ENCODE measurements around the gene ASB3.

Gene ASB3

GRCh38 chr2:53631313-53632125, 155.2 kb downstream of the ASB3 start:
- no peak overlapping the region for H3K27ac ChIP-seq
- no peak for TF ChIP-seq CTCF (conservative IDR thresholded peaks at IDR 0.05)

- TF ChIP-seq CTCF (conservative IDR thresholded peaks at IDR 0.05), result no peak
These were observed 156.6 kb downstream of the ASB3 start for GRCh38 chr2:53630026-53630606.

GRCh38 chr2:53629501-53629900, 157.3 kb downstream of the ASB3 start:
- H3K27ac ChIP-seq, result no peak overlapping the region
- TF ChIP-seq CTCF (conservative IDR thresholded peaks at IDR 0.05), result no peak

More at GRCh38 chr2:53630026-53630606, 156.6 kb downstream of the ASB3 start:
- H3K27ac ChIP-seq, result no peak overlapping the region

- H3K27ac ChIP-seq, result no peak overlapping the region
- TF ChIP-seq CTCF (conservative IDR thresholded peaks at IDR 0.05), result no peak
These were observed 157.8 kb downstream of the ASB3 start for GRCh38 chr2:53629001-53629400.

- TF ChIP-seq CTCF (conservative IDR thresholded peaks at IDR 0.05), result no peak
- no peak overlapping the region for H3K27ac ChIP-seq
These were observed 164.6 kb downstream of the ASB3 start for GRCh38 chr2:53622141-53622540.

GRCh38 chr2:53620981-53621380, 165.8 kb downstream of the ASB3 start:
- H3K27ac ChIP-seq, result no peak overlapping the region
- TF ChIP-seq CTCF (conservative IDR thresholded peaks at IDR 0.05), result no peak
